ENCODE measurements around the gene CYP4V2.

The CYP4V2 gene

GRCh38 chr4:186169945-186170802 lies 21.2 kb upstream of the CYP4V2 start:
- H3K27me3 Mint-ChIP-seq (ENCODE audit: low read depth) = no peaks in the 10 kb centered on the region
- H3K27ac Mint-ChIP-seq = no peak overlapping the region
- no peaks in the 10 kb centered on the region for H3K4me1 Mint-ChIP-seq
- H3K36me3 Mint-ChIP-seq (ENCODE audit: low read depth) = peaks cover 9% of the 10 kb centered on the region
- no peak overlapping the region for H3K4me3 Mint-ChIP-seq
- peak in 1 of 3 experiments; percentile 21 for TF ChIP-seq CTCF (IDR thresholded peaks at IDR 0.05; ENCODE audit: unreplicated experiment in 3 of 3)
- no peaks in the 10 kb centered on the region for H3K9me3 Mint-ChIP-seq

GRCh38 chr4:186170966-186171365 lies 20.4 kb upstream of the CYP4V2 start:
- H3K27me3 Mint-ChIP-seq (ENCODE audit: low read depth) = no peaks in the 10 kb centered on the region
- no peak for TF ChIP-seq CTCF (IDR thresholded peaks at IDR 0.05; ENCODE audit: unreplicated experiment in 3 of 3)
- H3K4me1 Mint-ChIP-seq = no peaks in the 10 kb centered on the region
- no peak overlapping the region for H3K27ac Mint-ChIP-seq
- no peak overlapping the region for H3K4me3 Mint-ChIP-seq
- H3K9me3 Mint-ChIP-seq = no peaks in the 10 kb centered on the region
- peaks cover 9% of the 10 kb centered on the region for H3K36me3 Mint-ChIP-seq (ENCODE audit: low read depth)

- H3K9me3 Mint-ChIP-seq = no peaks in the 10 kb centered on the region
- peaks cover 4% of the 10 kb centered on the region for H3K36me3 Mint-ChIP-seq (ENCODE audit: low read depth)
- H3K4me1 Mint-ChIP-seq = no peaks in the 10 kb centered on the region
- no peaks in the 10 kb centered on the region for H3K27me3 Mint-ChIP-seq (ENCODE audit: low read depth)
- H3K4me3 Mint-ChIP-seq = no peak overlapping the region
- H3K27ac Mint-ChIP-seq = no peak overlapping the region
- no peak for TF ChIP-seq CTCF (IDR thresholded peaks at IDR 0.05; ENCODE audit: unreplicated experiment in 3 of 3)
Measured at GRCh38 chr4:186172546-186172945, 18.8 kb upstream of the CYP4V2 start.

- peak overlapping the region in 2 of 3 experiments; percentile 34 to 45 for H3K4me3 Mint-ChIP-seq
- H3K9me3 Mint-ChIP-seq = peaks cover 7% of the 10 kb centered on the region
- peaks cover 5% of the 10 kb centered on the region for H3K36me3 Mint-ChIP-seq (ENCODE audit: low read depth)
- H3K27ac Mint-ChIP-seq = no peak overlapping the region
- H3K4me1 Mint-ChIP-seq = peaks cover 28% of the 10 kb centered on the region
- peaks cover 4% of the 10 kb centered on the region for H3K27me3 Mint-ChIP-seq (ENCODE audit: low read depth)
- no peak for TF ChIP-seq CTCF (IDR thresholded peaks at IDR 0.05; ENCODE audit: unreplicated experiment in 3 of 3)
Measured at GRCh38 chr4:186188107-186188506, 3.3 kb upstream of the CYP4V2 start.

GRCh38 chr4:186189656-186190055 lies 1.7 kb upstream of the CYP4V2 start:
- peaks cover 5% of the 10 kb centered on the region for H3K9me3 Mint-ChIP-seq
- H3K4me3 Mint-ChIP-seq = peak overlapping the region; percentile 89 to 93 (median 92)
- peaks cover 30% of the 10 kb centered on the region for H3K4me1 Mint-ChIP-seq
- H3K36me3 Mint-ChIP-seq (ENCODE audit: low read depth) = peaks cover 5% of the 10 kb centered on the region
- H3K27ac Mint-ChIP-seq = peak overlapping the region; percentile 94 to 95 (median 95)
- TF ChIP-seq CTCF (IDR thresholded peaks at IDR 0.05; ENCODE audit: unreplicated experiment in 3 of 3) = no peak
- peaks cover 4% of the 10 kb centered on the region for H3K27me3 Mint-ChIP-seq (ENCODE audit: low read depth)

Data from nephron (organoid).